Measurements from ENCODE around the gene ACSL1. TPM values are rescaled to one million over a fixed set of nuclear protein-coding genes. Genes with fewer than 3 reads are reported as not detected.

The ACSL1 gene
- total RNA-seq, 2 experiments from 2014 or later: 12.4 to 12.5 TPM

- ChIA-PET POLR2A (no interaction called here), CTCF (no interaction called here)
- Histone ChIP-seq H3K9me3 (ENCODE audit: control insufficient read depth in 1 of 2, insufficient read depth in 1 of 2, low read length in 2 of 2) (no peaks in the 10 kb centered on the region), H3K4me1 (ENCODE audit: insufficient read depth, low read length) (peaks cover 14% of the 10 kb centered on the region), H3K4me3 (ENCODE audit: low read length) (no peak overlapping the region), H3K27me3 (ENCODE audit: control insufficient read depth in 1 of 2, insufficient read depth in 2 of 2, low read length in 2 of 2) (no peaks in the 10 kb centered on the region), H3K36me3 (ENCODE audit: insufficient read depth, low read length) (peaks cover 2% of the 10 kb centered on the region), H3K27ac (ENCODE audit: low read depth in 1 of 2, low read length in 2 of 2) (no peak overlapping the region)
- TF ChIP-seq CTCF (IDR thresholded peaks at IDR 0.05): no peak
- Mint-ChIP-seq H3K4me3 (no peak overlapping the region), H3K36me3 (ENCODE audit: low read depth) (peaks cover 29% of the 10 kb centered on the region), H3K27me3 (no peaks in the 10 kb centered on the region), H3K4me1 (ENCODE audit: low read depth) (peaks cover 22% of the 10 kb centered on the region), H3K9me3 (no peaks in the 10 kb centered on the region), H3K27ac (no peak overlapping the region)
- ATAC-seq (ENCODE audit: poor library complexity): no peak
- intact Hi-C loops (cut with DNase I, micrococcal nuclease): no loop called here
- no peak for DNase-seq
Observed at GRCh38 chr4:184793735-184794355, 31.9 kb downstream of the ACSL1 start.

GRCh38 chr4:184792950-184793555 is 32.7 kb downstream of the ACSL1 start:
- Mint-ChIP-seq H3K4me3 (no peak overlapping the region), H3K27me3 (no peaks in the 10 kb centered on the region), H3K27ac (no peak overlapping the region), H3K36me3 (ENCODE audit: low read depth) (peaks cover 26% of the 10 kb centered on the region), H3K4me1 (ENCODE audit: low read depth) (peaks cover 22% of the 10 kb centered on the region), H3K9me3 (no peaks in the 10 kb centered on the region)
- ATAC-seq (ENCODE audit: poor library complexity) (peak; percentile 69), DNase-seq (peak in 9 of 14 experiments; percentile 4 to 76 (median 24))
- Histone ChIP-seq H3K4me3 (ENCODE audit: low read length) (no peak overlapping the region), H3K27me3 (ENCODE audit: control insufficient read depth in 1 of 2, insufficient read depth in 2 of 2, low read length in 2 of 2) (no peaks in the 10 kb centered on the region), H3K27ac (ENCODE audit: low read depth in 1 of 2, low read length in 2 of 2) (no peak overlapping the region), H3K4me1 (ENCODE audit: insufficient read depth, low read length) (peaks cover 14% of the 10 kb centered on the region), H3K36me3 (ENCODE audit: insufficient read depth, low read length) (peaks cover 4% of the 10 kb centered on the region), H3K9me3 (ENCODE audit: control insufficient read depth in 1 of 2, insufficient read depth in 1 of 2, low read length in 2 of 2) (no peaks in the 10 kb centered on the region)
- ChIA-PET POLR2A (interaction anchor here (1.4 kb wide), 1 partner anchor 10 kb away, joined by 3 read pairs; no protein-coding TSS in a partner anchor), CTCF (interaction anchor here (1.3 kb wide), 1 partner anchor 24 kb away, joined by 3 read pairs; no protein-coding TSS in a partner anchor)
- TF ChIP-seq CTCF (IDR thresholded peaks at IDR 0.05): no peak
- intact Hi-C loops (cut with DNase I, micrococcal nuclease): no loop called here

GRCh38 chr4:184792334-184792733 is 33.4 kb downstream of the ACSL1 start:
- H3K4me3 ChIP-seq (ENCODE audit: low read length): no peak overlapping the region
- DNase-seq: no peak
- Mint-ChIP-seq H3K9me3 (no peaks in the 10 kb centered on the region), H3K27me3 (no peaks in the 10 kb centered on the region), H3K27ac (no peak overlapping the region), H3K36me3 (ENCODE audit: low read depth) (peaks cover 29% of the 10 kb centered on the region), H3K4me3 (no peak overlapping the region), H3K4me1 (ENCODE audit: low read depth) (peaks cover 22% of the 10 kb centered on the region)
- peaks cover 14% of the 10 kb centered on the region for H3K4me1 ChIP-seq (ENCODE audit: insufficient read depth, low read length)
- intact Hi-C loops (cut with DNase I, micrococcal nuclease): no loop called here
- H3K27me3 ChIP-seq (ENCODE audit: control insufficient read depth in 1 of 2, insufficient read depth in 2 of 2, low read length in 2 of 2): no peaks in the 10 kb centered on the region
- ChIA-PET POLR2A (interaction anchor here (1.4 kb wide), 1 partner anchor 9 kb away, joined by 3 read pairs; no protein-coding TSS in a partner anchor), CTCF (interaction anchor here (1.3 kb wide), 1 partner anchor 25 kb away, joined by 3 read pairs; no protein-coding TSS in a partner anchor)
- TF ChIP-seq CTCF (IDR thresholded peaks at IDR 0.05): no peak
- H3K36me3 ChIP-seq (ENCODE audit: insufficient read depth, low read length): peaks cover 5% of the 10 kb centered on the region
- H3K9me3 ChIP-seq (ENCODE audit: control insufficient read depth in 1 of 2, insufficient read depth in 1 of 2, low read length in 2 of 2): no peaks in the 10 kb centered on the region
- no peak overlapping the region for H3K27ac ChIP-seq (ENCODE audit: low read depth in 1 of 2, low read length in 2 of 2)
- no peak for ATAC-seq (ENCODE audit: poor library complexity)
